Mesangial cell (primary cell): ENCODE results near the gene UBE2QL1. TPM values are rescaled to one million over a fixed set of nuclear protein-coding genes. Genes with fewer than 3 reads are reported as not detected.

ENCODE experiments used
- total RNA-seq: library from RNA; depleted of rRNA; stranded (reverse); fragments of >200 nt; gene quantifications from 2 replicates; pipeline ENCODE4 v1.2.3, GENCODE V29; 2015

The UBE2QL1 gene, protein sequence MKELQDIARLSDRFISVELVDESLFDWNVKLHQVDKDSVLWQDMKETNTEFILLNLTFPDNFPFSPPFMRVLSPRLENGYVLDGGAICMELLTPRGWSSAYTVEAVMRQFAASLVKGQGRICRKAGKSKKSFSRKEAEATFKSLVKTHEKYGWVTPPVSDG
- not detected in 2 replicates for total RNA-seq

DNA sequence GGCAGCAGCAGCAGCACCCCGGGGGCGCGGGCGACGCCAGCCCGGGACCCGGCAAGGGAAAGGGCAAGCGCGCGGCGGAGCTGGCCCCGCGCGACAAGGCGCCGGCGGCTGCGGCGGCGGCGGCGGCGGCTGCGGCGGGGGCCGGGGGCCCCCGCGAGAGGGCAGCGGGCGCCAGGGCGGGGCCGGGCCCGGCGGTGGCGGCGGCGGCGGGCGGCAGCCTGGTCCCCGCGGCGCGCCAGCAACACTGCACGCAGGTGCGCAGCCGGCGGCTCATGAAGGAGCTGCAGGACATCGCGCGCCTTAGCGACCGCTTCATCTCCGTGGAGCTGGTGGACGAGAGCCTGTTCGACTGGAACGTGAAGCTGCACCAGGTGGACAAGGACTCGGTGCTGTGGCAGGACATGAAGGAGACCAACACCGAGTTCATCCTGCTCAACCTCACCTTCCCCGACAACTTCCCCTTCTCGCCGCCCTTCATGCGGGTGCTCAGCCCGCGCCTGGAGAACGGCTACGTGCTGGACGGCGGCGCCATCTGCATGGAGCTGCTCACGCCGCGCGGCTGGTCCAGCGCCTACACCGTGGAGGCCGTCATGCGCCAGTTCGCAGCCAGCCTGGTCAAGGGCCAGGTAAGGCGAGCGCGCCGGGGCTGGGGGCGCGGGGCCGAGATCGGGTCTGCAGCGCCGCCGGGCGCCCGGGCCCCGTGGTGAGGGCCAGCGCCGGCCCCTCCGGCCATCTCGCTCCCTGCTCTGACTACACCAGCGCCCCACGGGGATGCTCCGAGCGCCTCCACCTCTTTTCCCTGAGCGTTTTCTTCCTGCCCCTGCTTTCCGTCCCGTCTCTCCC is at the start of gene UBE2QL1:
Gene UBE2QL1, plus strand, starts transcription at position 238 of the 843 bp plus-strand sequence. Its CDS starts 35 bp downstream, at position 273.

Other genes with a start within 250 kb of the UBE2QL1 start
- 17.7 and 18.9 TPM in 2 replicates for gene MED10, start 70.3 kb upstream of the UBE2QL1 start, total RNA-seq
- 22.1 and 39.8 TPM in 2 replicates for gene NSUN2, start 184.2 kb downstream of the UBE2QL1 start, total RNA-seq
- gene SRD5A1, start 184.6 kb downstream of the UBE2QL1 start, total RNA-seq = 35.8 and 47.0 TPM in 2 replicates